Measurements from ENCODE around the gene HECW1.

The HECW1 gene

GRCh38 chr7:43612128-43612527, 499.7 kb downstream of the HECW1 start:
- DNase-seq (ENCODE audit: low read depth) = peak; percentile 67
- no peak for TF ChIP-seq CTCF (conservative IDR thresholded peaks at IDR 0.05; ENCODE audit: control insufficient read depth, insufficient read depth, low read depth, low read length)
- no peak overlapping the region for H3K4me3 ChIP-seq (ENCODE audit: control insufficient read depth, low read depth, low read length)

GRCh38 chr7:43612599-43613589, 500.4 kb downstream of the HECW1 start:
- peak; percentile 79 for DNase-seq (ENCODE audit: low read depth)
- no peak overlapping the region for H3K4me3 ChIP-seq (ENCODE audit: control insufficient read depth, low read depth, low read length)
- no peak for TF ChIP-seq CTCF (conservative IDR thresholded peaks at IDR 0.05; ENCODE audit: control insufficient read depth, insufficient read depth, low read depth, low read length)

Data from fibroblast of mammary gland (primary cell).